K562 (cell line): Measurements from ENCODE around the gene NDUFA7. TPM values are rescaled to one million over a fixed set of nuclear protein-coding genes. Genes with fewer than 3 reads are reported as not detected.

Source experiments
- ATAC-seq: fragments of 200-7000 bp; cut with Tn5 transposase; 3 replicates; pipeline ENCODE4 v1.9.1; 2020; ENCODE audit warnings: moderate library complexity
- BruUV-seq: library from RNA; stranded (reverse); fragments of 400-500 nt; replicated peaks from 2 replicates; lab custom pipeline; 2021; lab: Mats Ljungman, UMichigan
- CTCF ChIA-PET: fragments of 300-600 bp; formaldehyde crosslinking; extraction: SDS; loops from one replicate; lab custom pipeline; 2021; ENCODE audit warnings: low intra/inter-chr PET ratio; lab: Yijun Ruan, JAX
- POLR2A ChIA-PET: fragments of 300-600, 350-650 bp; sonication (Branson Sonifier 250); formaldehyde crosslinking; extraction: SDS; loops from one replicate; lab custom pipeline; 2021; ENCODE audit warnings: antibody characterized with exemption, inconsistent platforms; lab: Yijun Ruan, JAX
- DNase-seq, 4 experiments: peaks; one replicate each; pipeline versions ENCODE4 v3.0.0 to v3.0.0-alpha.2; 2011 to 2018; ENCODE audit warnings: low spot score in 3 of 4, mixed read lengths in 3 of 4; ENCODE audit errors: extremely low read depth in 1 of 4
- FAIRE-seq: peaks from 2 replicates; lab custom pipeline; 2011; peaks lifted over from hg19 to GRCh38; lab: Jason Lieb, UNC
- H2AFZ ChIP-seq: 2 replicates; pipeline ENCODE4 v1.6.0; 2011; ENCODE audit warnings: low read depth, low read length, control low read depth, inconsistent platforms
- H3K27ac ChIP-seq: fragments of 200-600 bp; 3 replicates; pipeline ENCODE4 v1.8.0; 2011; ENCODE audit warnings: low read depth, mild to moderate bottlenecking, control low read depth, inconsistent platforms, low read length, moderate library complexity, mixed read lengths; ENCODE audit errors: extremely low read depth
- H3K27me3 ChIP-seq, 2 experiments: fragments of 300-600 bp in 1 of 2; 2 replicates in 1 of 2; 3 replicates in 1 of 2; pipeline versions ENCODE4 v1.6.0 to v1.8.0; 2011; ENCODE audit warnings: inconsistent platforms in 2 of 2, low read length in 2 of 2, mild to moderate bottlenecking in 1 of 2, mixed read lengths in 1 of 2, moderate library complexity in 1 of 2; ENCODE audit not compliant: control insufficient read depth in 2 of 2, insufficient read depth in 2 of 2
- H3K36me3 ChIP-seq: fragments of 300-600 bp; 3 replicates; pipeline ENCODE4 v1.8.0; 2011; ENCODE audit warnings: mild to moderate bottlenecking, low read length, inconsistent platforms; ENCODE audit not compliant: control insufficient read depth, insufficient read depth
- H3K4me1 ChIP-seq, 2 experiments: fragments of 200-600 bp in 1 of 2; replicated peaks in 1 of 2; 2 replicates in 1 of 2; 3 replicates in 1 of 2; pipeline versions ENCODE4 v1.5.1 to v1.8.0; 2011; ENCODE audit warnings: inconsistent platforms in 2 of 2, low read length in 2 of 2, mild to moderate bottlenecking in 1 of 2, mixed read lengths in 1 of 2, moderate library complexity in 1 of 2; ENCODE audit not compliant: control insufficient read depth in 2 of 2, insufficient read depth in 2 of 2
- H3K4me2 ChIP-seq: 2 replicates; pipeline ENCODE4 v1.6.1; 2011; ENCODE audit warnings: low read length, control low read depth, inconsistent platforms, mixed read lengths; ENCODE audit not compliant: insufficient read depth
- H3K4me3 ChIP-seq: fragments of 200-600 bp; sonication (generic), shearing (Covaris generic); 2 replicates; pipeline ENCODE4 v1.5.1; 2016; ENCODE audit warnings: control low read depth, inconsistent platforms
- H3K79me2 ChIP-seq: fragments of 200-600 bp; 3 replicates; pipeline ENCODE4 v1.8.0; 2011; ENCODE audit warnings: low read length, inconsistent platforms; ENCODE audit not compliant: control insufficient read depth, insufficient read depth
- H3K9ac ChIP-seq, 2 experiments: 2 replicates each; pipeline versions ENCODE4 v1.6.0 to v1.6.1; 2011; ENCODE audit warnings: low read depth in 2 of 2, low read length in 2 of 2, control low read depth in 1 of 2, inconsistent platforms in 1 of 2, mild to moderate bottlenecking in 1 of 2, mixed read lengths in 1 of 2; ENCODE audit not compliant: insufficient read depth in 1 of 2
- H3K9me1 ChIP-seq: one replicate; pipeline ENCODE4 v1.6.0; 2011; ENCODE audit warnings: inconsistent platforms, mild to moderate bottlenecking, low read length, moderate library complexity; ENCODE audit not compliant: control insufficient read depth, insufficient read depth
- H3K9me3 ChIP-seq: replicated peaks from 2 replicates; pipeline ENCODE4 v1.5.1; 2011; ENCODE audit warnings: low read depth, low read length, inconsistent platforms; ENCODE audit not compliant: control insufficient read depth, insufficient read depth
- H4K20me1 ChIP-seq: replicated peaks from 2 replicates; pipeline ENCODE4 v1.6.1; 2011; ENCODE audit warnings: low read length, inconsistent platforms, mixed read lengths; ENCODE audit not compliant: control insufficient read depth, insufficient read depth
- BCOR ChIP-seq: fragments of 450-650 bp; IDR thresholded peaks from 2 replicates; pipeline ENCODE4 v1.6.1; 2016
- HBP1 ChIP-seq: fragments of 450-650 bp; formaldehyde crosslinking; IDR thresholded peaks from 2 replicates; pipeline ENCODE4 v1.4.0; 2022; ENCODE audit warnings: missing genetic modification characterization
- ZNF184 ChIP-seq: sonication (generic); formaldehyde crosslinking; IDR thresholded peaks from 2 replicates; pipeline ENCODE4 v1.5.0; 2020; ENCODE audit warnings: missing genetic modification reagents
- WGBS: fragments of 100-300 bp; shearing (Covaris generic); methylation state at CpG from one replicate; pipeline ENCODE4 v1.1.6; 2016; ENCODE audit warnings: low coverage, mixed read lengths; ENCODE audit not compliant: insufficient coverage; ENCODE audit errors: missing lambda C conversion rate; 5-methylcytosine and 5-hydroxymethylcytosine counted together
- in situ Hi-C: fragments of 300-500 bp; cut with MboI; formaldehyde crosslinking; loops from 4 replicates; pipeline ENCODE4 v1.15.0; 2018; ENCODE audit warnings: inconsistent platforms, mixed read lengths
- intact Hi-C: fragments of 100-400 bp; cut with micrococcal nuclease; formaldehyde crosslinking; loops from 2 replicates; pipeline ENCODE4 v1.14.2; 2022
- polyA plus RNA-seq, 8 experiments: library from polyadenylated mRNA; depleted of rRNA in 4 of 8; stranded (reverse) in 5 of 8; unstranded in 3 of 8; fragments of >200 nt; fragmentation: Nextera tagmentation in 2 of 8; fragmentation: Illumina TruSeq in 1 of 8; extraction: Ambion mirVana in 2 of 8; extraction: Trizol in 1 of 8; gene quantifications; 2 replicates each; pipeline versions ENCODE4 v1.2.1 to v1.2.3, GENCODE V29; 2011 to 2014; ENCODE audit warnings: inconsistent platforms in 1 of 8, missing spikeins in 1 of 8
- total RNA-seq, 7 experiments: library from RNA; depleted of rRNA in 6 of 7; stranded (reverse); fragments of >200 nt in 6 of 7; fragmentation: Illumina TruSeq in 2 of 7; extraction: Trizol in 2 of 7; gene quantifications; 2 replicates each; pipeline versions ENCODE4 v1.2.1 to v1.2.3, GENCODE V29; 2011 to 2021; ENCODE audit warnings: low replicate concordance in 1 of 7
- TF ChIP-seq, protein P1 (sequence below), 3 experiments: fragments of 200-800 bp in 1 of 3; fragments of 250-450 bp in 1 of 3; fragments of 450-650 bp in 1 of 3; sonication (Bioruptor Pico) in 1 of 3; sonication (Bioruptor generic) in 1 of 3; formaldehyde crosslinking in 1 of 3; IDR thresholded peaks; 2 replicates each; pipeline versions ENCODE4 v1.6.1 to v1.8.0; 2016 to 2022; ENCODE audit warnings: mild to moderate bottlenecking in 2 of 3, missing genetic modification characterization in 2 of 3, missing compliant biosample characterization in 1 of 3, moderate library complexity in 1 of 3

The NDUFA7 gene
- total and polyA plus RNA-seq, 9 of the 15 experiments (the other 6 are each of a cell fraction or from before 2014, with no cell fraction given), result 70.8 to 348 (median 142) TPM

DNA sequence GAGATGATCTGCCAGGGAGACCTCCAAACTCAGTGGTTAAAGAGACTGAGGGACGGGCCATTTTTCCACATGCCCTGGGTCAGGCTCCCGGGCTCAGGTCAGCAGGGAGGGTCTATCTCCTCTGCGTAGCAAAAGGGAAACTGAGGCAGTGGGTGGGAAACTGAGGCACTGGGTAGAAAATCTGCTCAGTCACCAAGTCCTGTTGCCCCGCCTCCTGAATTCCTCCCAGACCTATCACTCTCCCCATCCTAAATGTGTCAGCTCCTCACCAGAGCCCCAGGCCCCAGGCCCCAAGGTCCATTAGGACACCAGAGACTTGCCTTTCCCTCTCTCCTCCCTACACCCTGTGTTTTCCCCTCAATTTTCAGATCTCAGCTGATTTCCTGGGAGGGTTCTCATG lies 15.4 kb downstream of the NDUFA7 start:
- no peak overlapping the region for H3K4me3 ChIP-seq
- no peaks in the 10 kb centered on the region; the same call in 1 of the 2 replicates for H4K20me1 ChIP-seq
- FAIRE-seq, result no peak
- ATAC-seq, result no peak
- BruUV-seq, result no TSS peak
- TF ChIP-seq HBP1 (CRISPR knock-in tag), result no peak
- TF ChIP-seq BCOR, result peak; percentile 90
- TF ChIP-seq ZNF184 (CRISPR knock-in tag), result no peak
- TF ChIP-seq, protein P1, sequence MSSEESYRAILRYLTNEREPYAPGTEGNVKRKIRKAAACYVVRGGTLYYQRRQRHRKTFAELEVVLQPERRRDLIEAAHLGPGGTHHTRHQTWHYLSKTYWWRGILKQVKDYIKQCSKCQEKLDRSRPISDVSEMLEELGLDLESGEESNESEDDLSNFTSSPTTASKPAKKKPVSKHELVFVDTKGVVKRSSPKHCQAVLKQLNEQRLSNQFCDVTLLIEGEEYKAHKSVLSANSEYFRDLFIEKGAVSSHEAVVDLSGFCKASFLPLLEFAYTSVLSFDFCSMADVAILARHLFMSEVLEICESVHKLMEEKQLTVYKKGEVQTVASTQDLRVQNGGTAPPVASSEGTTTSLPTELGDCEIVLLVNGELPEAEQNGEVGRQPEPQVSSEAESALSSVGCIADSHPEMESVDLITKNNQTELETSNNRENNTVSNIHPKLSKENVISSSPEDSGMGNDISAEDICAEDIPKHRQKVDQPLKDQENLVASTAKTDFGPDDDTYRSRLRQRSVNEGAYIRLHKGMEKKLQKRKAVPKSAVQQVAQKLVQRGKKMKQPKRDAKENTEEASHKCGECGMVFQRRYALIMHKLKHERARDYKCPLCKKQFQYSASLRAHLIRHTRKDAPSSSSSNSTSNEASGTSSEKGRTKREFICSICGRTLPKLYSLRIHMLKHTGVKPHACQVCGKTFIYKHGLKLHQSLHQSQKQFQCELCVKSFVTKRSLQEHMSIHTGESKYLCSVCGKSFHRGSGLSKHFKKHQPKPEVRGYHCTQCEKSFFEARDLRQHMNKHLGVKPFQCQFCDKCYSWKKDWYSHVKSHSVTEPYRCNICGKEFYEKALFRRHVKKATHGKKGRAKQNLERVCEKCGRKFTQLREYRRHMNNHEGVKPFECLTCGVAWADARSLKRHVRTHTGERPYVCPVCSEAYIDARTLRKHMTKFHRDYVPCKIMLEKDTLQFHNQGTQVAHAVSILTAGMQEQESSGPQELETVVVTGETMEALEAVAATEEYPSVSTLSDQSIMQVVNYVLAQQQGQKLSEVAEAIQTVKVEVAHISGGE (CRISPR knock-in tag; IDR thresholded peaks at IDR 0.05), result no peak
- TF ChIP-seq, all 486 proteins: peak for 1
- H3K9me3 ChIP-seq, result no peaks in the 10 kb centered on the region
- POLR2A ChIA-PET, result interaction anchor here (0.5 to 2.4 kb wide), 6 partner anchors 13 to 239 kb away, joined by 3 to 15 read pairs (median 3); partner anchors contain the start of genes NDUFA7 and RPS28
- peaks cover 28 to 65% of the 10 kb centered on the region in 2 experiments; a peak in 4 of 5 replicates for H3K4me1 ChIP-seq
- 54% methylated on average over 4 of the region's 4 CpGs for WGBS
- intact Hi-C loops (no loop called here), in situ Hi-C loops (loop anchor here (5.0 kb wide), 1 partner anchor 38 kb away; no protein-coding TSS in a partner anchor)
- H3K9me1 ChIP-seq, result no peaks in the 10 kb centered on the region
- DNase-seq, result peak in 1 of 4 experiments; percentile 2
- peaks cover 25% of the 10 kb centered on the region for H3K79me2 ChIP-seq
- H3K36me3 ChIP-seq, result peaks cover 44% of the 10 kb centered on the region; the same call in 1 of the 3 replicates
- peak overlapping the region; percentile 20; the same call in 1 of the 3 replicates for H3K27ac ChIP-seq
- H3K9ac ChIP-seq, result peak overlapping the region; percentile 21 to 92; a peak in 2 of 4 replicates
- H3K4me2 ChIP-seq, result peak overlapping the region; percentile 8
- H3K27me3 ChIP-seq, result no peaks in the 10 kb centered on the region
- CTCF ChIA-PET, result no interaction called here
- no peak overlapping the region for H2AFZ ChIP-seq
